HCT116 (cell line): Measurements from ENCODE around the gene ZACN. TPM values are rescaled to one million over a fixed set of nuclear protein-coding genes. Genes with fewer than 3 reads are reported as not detected.
A peak's percentile ranks its signal among the peaks of the same experiment; 100 is the strongest.

Source experiments
- ATAC-seq: fragments of 200-7000 bp; cut with Tn5 transposase; 2 replicates; pipeline ENCODE4 v1.9.1; 2020; ENCODE audit warnings: mild to moderate bottlenecking, moderate library complexity
- BruUV-seq: library from RNA; stranded (reverse); fragments of 400-500 nt; replicated peaks from 2 replicates; lab custom pipeline; 2021; lab: Mats Ljungman, UMichigan
- CTCF ChIA-PET: fragments of 300-600 bp; sonication (Branson Sonifier 250); formaldehyde crosslinking; loops from one replicate; lab custom pipeline; 2021; ENCODE audit warnings: antibody characterized with exemption; lab: Charles Lee
- POLR2A ChIA-PET: fragments of 300-600, 350-600 bp; sonication (Branson Sonifier 250); formaldehyde crosslinking; loops from one replicate; lab custom pipeline; 2021; ENCODE audit warnings: antibody characterized with exemption; lab: Charles Lee
- RAD21 ChIA-PET, 2 experiments: fragments of 300-600 bp; sonication (Branson Sonifier 250); formaldehyde crosslinking; loops; one replicate each; lab custom pipeline; 2023; ENCODE audit warnings: low total read pairs in 2 of 2; ENCODE audit not compliant: uncharacterized antibody in 2 of 2, unreplicated experiment in 2 of 2, low non-redundant PET in 1 of 2; lab: Charles Lee
- DNase-seq: peaks from one replicate; pipeline ENCODE4 v3.0.0-alpha.2; 2010; ENCODE audit warnings: low read depth, low spot score
- H2AFZ ChIP-seq: fragments of 200-600 bp; shearing (Covaris generic), sonication (generic); 2 replicates; pipeline ENCODE4 v1.6.1; 2017; ENCODE audit warnings: low read depth, mixed run types, mixed read lengths, antibody characterized with exemption, low read length; ENCODE audit not compliant: poor library complexity, severe bottlenecking
- H3K27ac ChIP-seq: 2 replicates; pipeline ENCODE4 v1.5.1; 2012; ENCODE audit warnings: low read depth, low read length
- H3K27me3 ChIP-seq: fragments of 200-600 bp; sonication (generic); 2 replicates; pipeline ENCODE4 v1.6.1; 2016; ENCODE audit warnings: mixed run types, low read length, mixed read lengths; ENCODE audit not compliant: insufficient read depth
- H3K36me3 ChIP-seq, 2 experiments: fragments of 200-500 bp in 1 of 2; fragments of 200-600 bp in 1 of 2; sonication (Bioruptor generic) in 1 of 2; sonication (generic) in 1 of 2; 2 replicates each; pipeline versions ENCODE4 v1.5.1 to v1.6.1; 2014 to 2016; ENCODE audit warnings: low read length in 2 of 2, inconsistent platforms in 1 of 2, mixed read lengths in 1 of 2, mixed run types in 1 of 2; ENCODE audit not compliant: insufficient read depth in 2 of 2, control insufficient read depth in 1 of 2
- H3K4me1 ChIP-seq, 2 experiments: fragments of 200-600 bp in 1 of 2; sonication (generic) in 1 of 2; 2 replicates each; pipeline versions ENCODE4 v1.5.1 to v1.6.1; 2012 to 2017; ENCODE audit warnings: low read length in 2 of 2, inconsistent platforms in 1 of 2, mild to moderate bottlenecking in 1 of 2, mixed read lengths in 1 of 2, mixed run types in 1 of 2, moderate library complexity in 1 of 2; ENCODE audit not compliant: insufficient read depth in 2 of 2, control insufficient read depth in 1 of 2
- H3K4me2 ChIP-seq: fragments of 200-600 bp; sonication (generic); 2 replicates; pipeline ENCODE4 v1.6.1; 2017; ENCODE audit warnings: mixed run types, low read length, mixed read lengths
- H3K4me3 ChIP-seq, 2 experiments: fragments of 200-600 bp in 1 of 2; sonication (generic) in 1 of 2; replicated peaks in 1 of 2; 2 replicates each; pipeline ENCODE4 v1.5.1; 2011 to 2016; ENCODE audit warnings: low read length in 2 of 2, control low read depth in 1 of 2, low read depth in 1 of 2, mild to moderate bottlenecking in 1 of 2, mixed read lengths in 1 of 2, mixed run types in 1 of 2
- H3K79me2 ChIP-seq: fragments of 200-600 bp; sonication (generic); 2 replicates; pipeline ENCODE4 v1.6.1; 2017; ENCODE audit warnings: mild to moderate bottlenecking, mixed run types, low read length, moderate library complexity, mixed read lengths; ENCODE audit not compliant: insufficient read depth
- H3K9ac ChIP-seq: fragments of 200-600 bp; sonication (generic); 2 replicates; pipeline ENCODE4 v1.6.1; 2016; ENCODE audit warnings: low read length, mixed read lengths
- H3K9me2 ChIP-seq: fragments of 200-600 bp; sonication (generic), shearing (Covaris generic); 2 replicates; pipeline ENCODE4 v1.6.1; 2017; ENCODE audit warnings: mixed run types, mild to moderate bottlenecking, moderate library complexity; ENCODE audit not compliant: insufficient read depth
- H3K9me3 ChIP-seq, 2 experiments: fragments of 200-500 bp in 1 of 2; fragments of 200-600 bp in 1 of 2; sonication (Bioruptor generic) in 1 of 2; sonication (generic) in 1 of 2; 2 replicates each; pipeline ENCODE4 v1.6.1; 2014 to 2017; ENCODE audit warnings: low read length in 2 of 2, mixed read lengths in 2 of 2, inconsistent platforms in 1 of 2, low read depth in 1 of 2, mild to moderate bottlenecking in 1 of 2, mixed run types in 1 of 2, moderate library complexity in 1 of 2; ENCODE audit not compliant: control insufficient read depth in 1 of 2, insufficient read depth in 1 of 2
- H4K20me1 ChIP-seq: fragments of 200-600 bp; sonication (generic), shearing (Covaris generic); 2 replicates; pipeline ENCODE4 v1.6.1; 2017; ENCODE audit warnings: mixed run types, mild to moderate bottlenecking, moderate library complexity; ENCODE audit not compliant: insufficient read depth
- ATF3 ChIP-seq: IDR thresholded peaks from 2 replicates; pipeline ENCODE4 v1.6.1; 2012
- CBX3 ChIP-seq: IDR thresholded peaks from 2 replicates; pipeline ENCODE4 v1.6.1; 2012; ENCODE audit warnings: low read depth
- CEBPB ChIP-seq: IDR thresholded peaks from 2 replicates; pipeline ENCODE4 v1.6.1; 2012; ENCODE audit warnings: low read depth
- CTCF ChIP-seq, 3 experiments: fragments of 200-600 bp in 1 of 3; sonication (generic) in 1 of 3; IDR thresholded peaks in 2 of 3; conservative IDR thresholded peaks in 1 of 3; 2 replicates each; pipeline ENCODE4 v1.5.1; 2012 to 2017; ENCODE audit warnings: low read depth in 2 of 3, low read length in 2 of 3, antibody characterized with exemption in 1 of 3, borderline replicate concordance in 1 of 3, control low read depth in 1 of 3, mild to moderate bottlenecking in 1 of 3, mixed read lengths in 1 of 3, mixed run types in 1 of 3, moderate library complexity in 1 of 3; ENCODE audit not compliant: insufficient read depth in 1 of 3
- EZH2 ChIP-seq: fragments of 200-600 bp; sonication (generic); IDR thresholded peaks from 2 replicates; pipeline ENCODE4 v1.6.1; 2017; ENCODE audit warnings: antibody characterized with exemption, mixed run types
- REST ChIP-seq: IDR thresholded peaks from 2 replicates; pipeline ENCODE4 v1.6.1; 2012; ENCODE audit warnings: low read depth
- SIN3A ChIP-seq: IDR thresholded peaks from 2 replicates; pipeline ENCODE4 v1.6.1; 2012; ENCODE audit warnings: low read depth
- SRF ChIP-seq: IDR thresholded peaks from 2 replicates; pipeline ENCODE4 v1.6.1; 2012; ENCODE audit warnings: low read depth
- intact Hi-C: fragments of 100-400 bp; cut with micrococcal nuclease; formaldehyde crosslinking; loops from 2 replicates; pipeline ENCODE4 v1.10.0; 2022
- total RNA-seq: library from RNA; stranded (reverse); gene quantifications from one replicate; pipeline ENCODE4 v1.2.1, GENCODE V29; 2021; ENCODE audit not compliant: unreplicated experiment

ZACN gene
- total RNA-seq, 1 experiment from 2014 or later: not detected

GRCh38 chr17:76123749-76124581 lies 45.0 kb downstream of the ZACN start:
- Histone ChIP-seq H3K4me3 (no peak overlapping the region), H3K79me2 (no peaks in the 10 kb centered on the region), H2AFZ (no peak overlapping the region), H3K27ac (no peak overlapping the region), H3K9me2 (no peaks in the 10 kb centered on the region), H3K27me3 (no peaks in the 10 kb centered on the region), H3K9me3 (no peaks in the 10 kb centered on the region), H3K9ac (no peak overlapping the region), H4K20me1 (no peaks in the 10 kb centered on the region), H3K4me2 (no peak overlapping the region), H3K36me3 (no peaks in the 10 kb centered on the region), H3K4me1 (peaks cover 0 to 15% of the 10 kb centered on the region in 2 experiments; a peak in 2 of 4 replicates)
- no peak for TF ChIP-seq EZH2
- TF ChIP-seq CTCF (IDR thresholded peaks at IDR 0.05 in 2 of 3, conservative IDR thresholded peaks at IDR 0.05 in 1 of 3; ENCODE audit: borderline replicate concordance in 1 of 3, insufficient read depth in 1 of 3, low read depth in 2 of 3, low read length in 2 of 3): peak in 1 of 3 experiments; percentile 38; a peak in 1 of 6 replicates
- TF ChIP-seq SRF: no peak
- no peak for TF ChIP-seq ATF3
- no peak for TF ChIP-seq SIN3A
- TF ChIP-seq REST: no peak
- TF ChIP-seq CBX3: no peak
- no peak for TF ChIP-seq CEBPB
- CTCF ChIA-PET: interaction anchor here (0.7 to 10.0 kb wide), 5 partner anchors 9 to 156 kb away, joined by 3 to 132 read pairs (median 8); no protein-coding TSS in a partner anchor
- ATAC-seq (no peak), DNase-seq (no peak)
- intact Hi-C loops: no loop called here
- POLR2A ChIA-PET: interaction anchor here (1.1 kb wide), 1 partner anchor 9 kb away, joined by 3 read pairs; no protein-coding TSS in a partner anchor
- BruUV-seq: no TSS peak
- RAD21 ChIA-PET: interaction anchor here in 1 of 2 experiments (0.7 to 2.0 kb wide), 3 partner anchors 17 to 156 kb away, joined by 4 to 8 read pairs (median 4); partner anchors contain the start of gene FOXJ1
